Measurements from ENCODE around the gene ATIC. TPM values are rescaled to one million over a fixed set of nuclear protein-coding genes. Genes with fewer than 3 reads are reported as not detected.

Gene ATIC
- polyA plus RNA-seq, 1 experiment: 83.0 TPM

GRCh38 chr2:215367662-215368492 lies 56.0 kb downstream of the ATIC start:
- Histone ChIP-seq H3K4me3 (ENCODE audit: low read depth, low read length) (no peak overlapping the region), H3K27me3 (ENCODE audit: control insufficient read depth, insufficient read depth, low read length) (no peaks in the 10 kb centered on the region), H3K36me3 (ENCODE audit: control insufficient read depth, insufficient read depth, low read length) (peaks cover 39% of the 10 kb centered on the region)
- peak; percentile 17 for DNase-seq (ENCODE audit: low read depth)
- CTCF ChIA-PET: no interaction called here
- POLR2A ChIA-PET: no interaction called here
- TF ChIP-seq CTCF (IDR thresholded peaks at IDR 0.05; ENCODE audit: insufficient read depth, low read depth, low read length): no peak

GRCh38 chr2:215368493-215368809 lies 56.6 kb downstream of the ATIC start:
- Histone ChIP-seq H3K36me3 (ENCODE audit: control insufficient read depth, insufficient read depth, low read length) (peaks cover 39% of the 10 kb centered on the region), H3K4me3 (ENCODE audit: low read depth, low read length) (no peak overlapping the region), H3K27me3 (ENCODE audit: control insufficient read depth, insufficient read depth, low read length) (no peaks in the 10 kb centered on the region)
- ChIA-PET POLR2A (no interaction called here), CTCF (no interaction called here)
- no peak for TF ChIP-seq CTCF (IDR thresholded peaks at IDR 0.05; ENCODE audit: insufficient read depth, low read depth, low read length)
- no peak for DNase-seq (ENCODE audit: low read depth)

- Histone ChIP-seq H3K36me3 (ENCODE audit: control insufficient read depth, insufficient read depth, low read length) (peaks cover 37% of the 10 kb centered on the region), H3K27me3 (ENCODE audit: control insufficient read depth, insufficient read depth, low read length) (no peaks in the 10 kb centered on the region), H3K4me3 (ENCODE audit: low read depth, low read length) (no peak overlapping the region)
- TF ChIP-seq CTCF (IDR thresholded peaks at IDR 0.05; ENCODE audit: insufficient read depth, low read depth, low read length): no peak
- DNase-seq (ENCODE audit: low read depth): no peak
- ChIA-PET POLR2A (no interaction called here), CTCF (no interaction called here)
Observed at GRCh38 chr2:215369181-215369760, 57.4 kb downstream of the ATIC start.

- H3K36me3 ChIP-seq (ENCODE audit: control insufficient read depth, insufficient read depth, low read length): peaks cover 36% of the 10 kb centered on the region
- H3K27me3 ChIP-seq (ENCODE audit: control insufficient read depth, insufficient read depth, low read length): no peaks in the 10 kb centered on the region
- no peak overlapping the region for H3K4me3 ChIP-seq (ENCODE audit: low read depth, low read length)
- no peak for TF ChIP-seq CTCF (IDR thresholded peaks at IDR 0.05; ENCODE audit: insufficient read depth, low read depth, low read length)
- POLR2A ChIA-PET: no interaction called here
- no peak for DNase-seq (ENCODE audit: low read depth)
- CTCF ChIA-PET: no interaction called here
Observed at GRCh38 chr2:215370112-215370965, 58.5 kb downstream of the ATIC start.

All from BJ (cell line).